Measurements from ENCODE around the gene PCBP3.

PCBP3 gene

GRCh38 chr21:45723049-45723958, 79.8 kb downstream of the PCBP3 start:
- no peak for DNase-seq (ENCODE audit: extremely low read depth in 1 of 2, low read depth in 1 of 2)

- no peak for DNase-seq (ENCODE audit: extremely low read depth in 1 of 2, low read depth in 1 of 2)
Observed at GRCh38 chr21:45724345-45724961, 80.9 kb downstream of the PCBP3 start.

GRCh38 chr21:45724994-45725843, 81.7 kb downstream of the PCBP3 start:
- no peak for DNase-seq (ENCODE audit: extremely low read depth in 1 of 2, low read depth in 1 of 2)

- DNase-seq (ENCODE audit: extremely low read depth in 1 of 2, low read depth in 1 of 2) = no peak
Observed at GRCh38 chr21:45725844-45726200, 82.3 kb downstream of the PCBP3 start.

GRCh38 chr21:45726438-45726837, 82.9 kb downstream of the PCBP3 start:
- no peak for DNase-seq (ENCODE audit: extremely low read depth in 1 of 2, low read depth in 1 of 2)

GRCh38 chr21:45727390-45727789, 83.9 kb downstream of the PCBP3 start:
- DNase-seq (ENCODE audit: extremely low read depth in 1 of 2, low read depth in 1 of 2) = no peak

- no peak for DNase-seq (ENCODE audit: extremely low read depth in 1 of 2, low read depth in 1 of 2)
Observed at GRCh38 chr21:45735259-45736000, 91.9 kb downstream of the PCBP3 start.

- DNase-seq (ENCODE audit: extremely low read depth in 1 of 2, low read depth in 1 of 2) = no peak
Observed at GRCh38 chr21:45736042-45736689, 92.6 kb downstream of the PCBP3 start.

- DNase-seq (ENCODE audit: extremely low read depth in 1 of 2, low read depth in 1 of 2) = no peak
Observed at GRCh38 chr21:45736690-45737484, 93.4 kb downstream of the PCBP3 start.

- no peak for DNase-seq (ENCODE audit: extremely low read depth in 1 of 2, low read depth in 1 of 2)
Observed at GRCh38 chr21:45737485-45738166, 94.1 kb downstream of the PCBP3 start.

GRCh38 chr21:45739218-45740087, 95.9 kb downstream of the PCBP3 start:
- DNase-seq (ENCODE audit: extremely low read depth in 1 of 2, low read depth in 1 of 2) = no peak

GRCh38 chr21:45740088-45740440, 96.5 kb downstream of the PCBP3 start:
- no peak for DNase-seq (ENCODE audit: extremely low read depth in 1 of 2, low read depth in 1 of 2)

- DNase-seq (ENCODE audit: extremely low read depth in 1 of 2, low read depth in 1 of 2) = no peak
Observed at GRCh38 chr21:45740491-45741357, 97.2 kb downstream of the PCBP3 start.

- no peak for DNase-seq (ENCODE audit: extremely low read depth in 1 of 2, low read depth in 1 of 2)
Observed at GRCh38 chr21:45741691-45742090, 98.2 kb downstream of the PCBP3 start.

GRCh38 chr21:45742247-45742646, 98.7 kb downstream of the PCBP3 start:
- no peak for DNase-seq (ENCODE audit: extremely low read depth in 1 of 2, low read depth in 1 of 2)

- no peak for DNase-seq (ENCODE audit: extremely low read depth in 1 of 2, low read depth in 1 of 2)
Observed at GRCh38 chr21:45745256-45745655, 101.7 kb downstream of the PCBP3 start.

GRCh38 chr21:45747233-45747766, 103.8 kb downstream of the PCBP3 start:
- DNase-seq (ENCODE audit: extremely low read depth in 1 of 2, low read depth in 1 of 2) = no peak
